Activated T-cell treated with anti-CD3 and anti-CD28 coated beads for 1 hour (primary cell): ENCODE data around the gene ABI3.
"Not testable (repeated sequence)": the region's sequence is repeated elsewhere in the genome, so short reads cannot be mapped to it uniquely, and the experiment has no call there.

Source experiments
- DNase-seq: peaks from one replicate; pipeline ENCODE4 v3.0.0-alpha.2; 2020; ENCODE audit warnings: low read depth

ABI3 gene

DNA sequence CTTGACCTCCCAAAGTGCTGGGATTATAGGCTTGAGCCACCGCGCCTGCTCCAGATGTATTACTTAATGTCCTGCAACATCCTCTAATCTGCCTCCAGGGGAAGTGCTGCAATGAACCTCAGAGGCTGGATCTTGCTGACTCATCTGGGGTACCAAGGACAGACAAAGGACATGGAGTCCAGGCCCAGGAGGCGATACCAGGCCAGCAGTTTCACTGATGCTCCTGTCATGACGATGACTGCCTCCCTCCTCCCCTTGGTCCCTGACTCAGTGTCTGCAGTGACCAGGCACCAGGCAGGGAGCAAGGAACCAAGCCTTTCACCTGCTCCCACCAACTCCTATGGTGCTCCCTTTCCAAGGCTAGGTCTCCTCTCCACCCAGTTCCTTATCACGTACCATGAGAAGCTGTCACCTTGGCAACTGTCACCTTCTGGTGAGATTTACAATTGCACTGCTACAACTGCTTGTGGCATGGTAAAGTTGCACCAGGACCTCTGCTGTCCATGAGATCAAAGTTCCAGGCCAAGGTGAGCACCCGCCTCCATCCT, 41.7 kb downstream of the ABI3 start:
- no peak for DNase-seq

DNA sequence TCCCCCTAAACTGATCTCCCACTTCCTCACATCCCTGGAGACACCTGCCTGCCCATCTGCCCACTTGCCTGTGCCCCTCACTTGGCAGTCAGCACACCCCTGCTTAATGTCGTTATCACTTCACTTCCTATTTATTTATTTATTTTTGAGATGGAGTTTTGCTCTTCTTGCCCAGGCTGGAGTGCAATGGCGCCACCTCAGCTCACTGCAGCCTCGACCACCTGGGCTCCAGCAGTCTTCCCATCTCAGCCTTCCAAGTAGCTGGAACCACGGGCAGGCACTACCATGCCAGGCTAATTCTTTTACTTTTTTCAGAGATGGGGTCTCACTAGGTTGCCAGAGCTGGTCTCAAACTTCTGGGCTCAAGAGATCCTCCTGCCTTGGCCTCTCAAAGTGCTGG, 43.6 kb downstream of the ABI3 start:
- no peak for DNase-seq

- DNase-seq, result no peak
Observed at GRCh38 chr17:49255125-49255524, 44.6 kb downstream of the ABI3 start.

- no peak for DNase-seq
Observed at GRCh38 chr17:49258394-49258793, 47.9 kb downstream of the ABI3 start.

- DNase-seq, result no peak
Observed at GRCh38 chr17:49259663-49260010, 49.1 kb downstream of the ABI3 start.

GRCh38 chr17:49260011-49260816, 49.7 kb downstream of the ABI3 start:
- peak; percentile 20 for DNase-seq

DNA sequence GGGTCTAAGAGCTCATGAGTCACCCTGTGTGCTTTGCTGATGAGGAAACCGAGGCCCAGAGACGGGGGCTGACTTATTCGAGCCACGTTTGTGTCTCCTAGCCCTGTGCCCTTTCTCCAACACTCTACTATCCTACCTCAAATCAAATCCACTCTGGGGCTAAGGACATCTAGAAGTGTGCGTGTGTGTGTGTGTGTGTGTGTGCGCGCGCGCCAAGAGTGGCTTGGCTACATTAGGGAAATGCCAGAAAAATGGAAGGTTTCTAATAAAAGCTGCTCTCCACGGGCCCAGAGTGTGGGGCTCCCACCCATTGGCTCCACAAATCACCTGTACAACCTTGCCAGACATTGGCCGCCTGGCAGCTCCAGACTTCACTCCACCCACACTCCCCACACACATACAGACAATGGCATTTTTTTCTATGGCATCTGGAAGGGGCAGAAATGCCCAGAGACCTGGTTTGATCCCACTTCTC, 50.3 kb downstream of the ABI3 start:
- no peak for DNase-seq

DNA sequence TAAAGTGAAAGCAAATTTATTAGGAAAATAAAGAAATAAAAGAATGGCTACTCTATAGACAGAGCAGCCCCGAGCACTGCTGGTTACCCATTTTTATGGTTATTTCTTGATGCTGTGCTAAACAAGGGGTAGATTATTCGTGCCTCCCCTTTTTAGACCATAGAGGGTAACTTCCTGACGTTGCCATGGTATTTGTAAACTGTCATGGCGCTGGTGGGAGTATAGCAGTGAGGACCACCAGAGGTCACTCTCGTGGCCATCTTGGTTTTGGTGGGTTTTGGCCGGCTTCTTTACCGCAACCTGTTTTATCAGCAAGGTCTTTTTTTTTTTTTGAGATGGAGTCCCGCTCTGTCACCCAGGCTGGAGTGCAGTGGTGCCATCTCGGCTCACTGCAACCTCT, 51.0 kb downstream of the ABI3 start:
- not testable (repeated sequence) for DNase-seq

- no peak for DNase-seq
Observed at GRCh38 chr17:49266233-49266632, 55.7 kb downstream of the ABI3 start.

- DNase-seq, result no peak
Observed at GRCh38 chr17:49267912-49268311, 57.4 kb downstream of the ABI3 start.

DNA sequence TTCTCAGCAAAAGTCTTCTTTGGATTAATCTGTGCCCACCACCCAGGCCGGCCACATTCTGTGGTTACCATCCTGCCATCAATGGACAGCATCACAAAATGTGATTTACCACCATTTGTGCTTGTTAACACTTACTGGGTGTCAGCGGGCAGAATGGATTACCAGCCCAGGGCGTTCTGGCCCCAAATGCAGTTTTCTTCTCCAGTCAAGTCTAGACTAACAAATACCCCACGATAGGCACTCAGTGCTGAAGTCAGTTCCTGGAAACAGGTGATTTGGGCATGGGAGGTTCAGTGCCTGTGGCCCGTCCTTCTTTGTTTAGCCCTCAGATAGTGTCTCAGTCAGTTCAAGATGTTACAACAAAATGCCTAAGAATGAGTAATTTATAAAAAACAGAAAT, 58.8 kb downstream of the ABI3 start:
- no peak for DNase-seq
